Measurements from ENCODE around the gene DCT.

The DCT gene

DNA sequence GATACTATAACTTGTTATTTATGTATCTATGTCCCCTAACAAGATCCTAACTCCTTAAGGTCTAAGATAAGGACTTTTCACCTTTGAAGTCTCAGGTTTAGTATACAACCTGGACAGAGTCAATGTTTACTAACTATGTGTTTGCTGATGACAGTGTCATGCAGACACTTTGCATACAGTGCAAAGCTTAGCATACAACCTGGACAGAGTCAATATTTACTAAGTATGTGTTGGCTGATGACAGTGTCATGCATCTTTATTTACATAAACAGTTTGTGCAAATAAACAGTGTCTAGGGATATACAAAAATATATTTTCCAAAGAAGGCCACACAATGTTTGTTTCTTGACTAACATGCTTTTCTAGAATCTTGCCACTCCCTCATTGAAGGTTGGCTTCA is 34.7 kb downstream of the DCT start:
- no peak for DNase-seq

- DNase-seq: peak in 1 of 2 donors; percentile 56
Observed at GRCh38 chr13:94435604-94436226, 43.8 kb downstream of the DCT start.

GRCh38 chr13:94433055-94433961 is 46.2 kb downstream of the DCT start:
- DNase-seq: no peak

DNA sequence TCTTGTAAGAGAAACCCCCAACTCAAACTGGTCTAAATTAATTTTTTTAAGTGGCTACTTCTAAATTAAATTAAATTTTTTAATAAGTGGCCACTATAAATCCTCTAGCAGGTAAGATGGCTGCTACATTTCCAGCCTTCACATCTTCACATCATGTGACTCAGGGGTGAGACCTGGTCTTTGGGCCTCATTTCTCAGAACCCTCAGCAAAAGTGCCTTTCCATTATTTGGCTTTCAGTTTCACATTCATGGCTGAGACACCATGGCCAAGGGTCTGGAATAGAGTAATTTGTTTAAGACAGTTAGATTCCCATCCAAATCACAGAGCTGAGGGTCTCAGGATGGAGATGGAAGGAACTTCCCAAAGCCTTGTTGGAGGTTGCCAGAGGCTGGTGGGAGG is 47.5 kb downstream of the DCT start:
- no peak for DNase-seq

DNA sequence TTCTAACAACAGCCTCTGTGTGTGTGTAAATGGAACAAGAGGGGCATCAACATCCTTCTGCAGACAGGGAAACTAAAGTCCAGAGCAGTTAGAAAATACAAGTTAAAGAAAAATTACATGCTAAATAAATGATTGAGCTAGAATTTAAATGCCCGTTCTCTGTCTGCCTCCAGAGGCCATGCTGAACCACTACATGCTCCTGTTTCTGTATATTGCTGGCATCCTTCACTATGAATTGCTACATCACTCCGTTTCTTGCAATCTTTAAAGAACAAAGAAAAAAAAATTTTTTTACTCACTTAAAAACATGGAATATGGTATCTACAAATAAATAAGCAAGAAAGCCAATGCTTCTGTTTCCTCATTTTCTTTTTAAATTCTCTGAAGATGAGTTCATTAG is 47.9 kb downstream of the DCT start:
- DNase-seq: no peak

- no peak for DNase-seq
Observed at GRCh38 chr13:94427313-94427953, 52.0 kb downstream of the DCT start.

DNA sequence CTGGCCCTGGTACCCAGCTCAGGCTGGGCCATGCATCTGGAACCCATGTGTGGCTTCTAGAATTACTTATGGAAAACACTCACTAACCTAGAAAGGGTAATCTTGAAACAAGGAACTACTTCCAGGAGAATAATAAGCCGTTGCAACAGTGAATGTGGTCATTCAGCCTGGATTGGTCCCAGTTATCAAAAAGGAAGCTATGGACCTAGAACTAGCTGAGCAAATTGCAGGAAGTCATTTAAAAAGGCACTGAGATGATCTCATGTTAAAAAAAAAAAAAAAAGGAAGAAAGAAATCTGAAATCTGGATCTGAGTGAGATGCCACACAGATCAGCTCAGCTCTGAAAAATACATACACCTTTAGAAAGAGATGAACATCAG is 59.6 kb downstream of the DCT start:
- DNase-seq: no peak

DNA sequence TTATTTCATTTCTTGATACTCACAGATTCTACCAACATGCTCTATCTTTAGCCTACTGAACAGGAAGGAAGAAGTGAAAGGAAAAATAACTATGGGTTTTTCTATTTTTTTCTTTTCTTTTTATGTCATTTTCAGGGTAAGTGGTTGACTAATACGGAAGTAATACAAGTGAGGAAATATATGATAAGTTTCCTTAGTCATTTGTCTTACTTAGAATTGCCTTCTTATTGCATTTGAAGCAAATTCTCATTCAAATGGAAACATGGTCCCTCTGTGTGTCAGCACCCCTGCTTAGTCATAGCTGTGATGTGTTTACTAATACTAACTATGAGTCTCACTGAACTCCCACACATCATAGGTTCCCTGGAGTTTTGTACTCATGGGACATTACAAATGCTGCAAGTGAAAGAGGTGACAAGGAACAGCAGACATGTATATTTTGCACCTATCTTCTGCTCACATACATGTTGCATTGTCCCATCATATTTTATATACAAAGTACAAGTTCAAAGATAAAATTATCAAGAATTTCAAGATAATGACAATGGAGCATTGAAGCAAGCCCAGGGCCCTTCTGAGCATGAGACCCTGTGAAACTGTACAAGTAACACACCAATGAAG is 60.1 kb downstream of the DCT start:
- DNase-seq: no peak

DNA sequence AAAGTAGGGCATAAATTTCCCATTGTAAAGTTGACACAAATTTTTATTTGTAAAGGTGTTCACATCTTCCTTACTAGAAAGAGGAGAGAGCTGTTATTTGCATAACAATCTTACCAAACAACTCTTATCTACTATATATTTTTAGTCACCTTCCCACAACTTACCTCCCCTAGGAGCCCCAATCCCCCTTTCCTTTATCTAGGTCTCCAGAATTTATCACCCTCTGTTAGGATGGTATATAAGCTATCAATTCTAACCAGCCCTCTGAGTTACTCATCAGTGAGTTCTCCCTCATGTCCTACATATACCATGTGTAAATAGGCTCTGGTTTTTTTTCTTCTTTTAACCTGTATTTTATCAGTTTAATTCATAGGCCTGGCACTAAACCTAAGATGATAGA is 62.2 kb downstream of the DCT start:
- DNase-seq: no peak

- no peak for DNase-seq
Observed at GRCh38 chr13:94416454-94417080, 62.9 kb downstream of the DCT start.

DNA sequence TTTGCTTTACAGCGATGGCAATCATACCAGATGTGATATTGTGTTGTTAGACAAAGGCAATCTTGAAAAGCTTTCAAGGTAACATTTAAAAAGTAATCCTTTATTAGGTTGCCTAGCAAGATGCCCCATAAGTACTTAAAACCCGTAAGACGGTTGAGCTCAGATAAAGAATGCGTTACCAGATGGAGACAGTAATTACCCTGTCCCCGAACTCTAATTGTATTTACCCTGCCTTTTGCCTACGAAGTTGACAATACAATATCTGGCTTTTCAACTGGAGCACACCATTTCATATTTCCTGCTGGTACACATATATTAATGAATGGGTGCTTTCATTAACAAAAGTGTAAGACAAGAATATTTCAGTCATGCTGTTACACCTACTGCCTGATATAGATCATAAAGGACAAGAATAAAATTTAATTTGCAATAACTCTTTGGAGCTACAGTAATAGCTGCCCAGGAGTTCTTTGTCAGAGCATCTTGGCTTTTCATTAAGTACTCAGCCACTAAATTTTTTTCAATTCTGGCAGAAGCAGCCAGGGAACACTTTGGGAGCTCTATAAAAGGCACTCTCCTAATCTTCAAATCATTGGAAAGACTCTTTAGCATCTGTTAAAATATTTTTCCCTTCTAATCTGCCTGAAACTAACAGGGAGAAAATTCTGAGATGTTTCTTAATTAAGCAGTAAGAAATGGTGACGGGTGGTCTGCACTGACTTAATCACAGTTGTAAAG is 63.8 kb downstream of the DCT start:
- DNase-seq: no peak

DNA sequence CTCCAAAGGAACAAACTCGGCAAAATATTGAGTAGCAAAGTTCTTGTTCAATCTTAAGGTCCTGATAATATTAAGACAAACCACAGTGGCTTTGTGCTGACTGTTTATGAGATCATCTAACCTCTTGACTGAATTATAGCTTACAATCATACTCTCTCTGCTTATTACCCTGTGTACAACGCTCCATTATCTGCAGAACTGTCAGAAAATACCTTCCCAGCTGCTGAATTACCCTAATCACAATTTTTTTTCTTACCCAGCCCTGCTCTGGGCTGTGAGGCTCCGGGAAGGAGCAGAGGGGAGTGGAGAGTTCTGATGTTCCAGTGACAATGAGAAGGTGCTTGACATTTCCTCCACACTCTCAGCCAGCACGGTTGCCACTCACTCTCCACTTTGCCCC is 64.8 kb downstream of the DCT start:
- no peak for DNase-seq

DNA sequence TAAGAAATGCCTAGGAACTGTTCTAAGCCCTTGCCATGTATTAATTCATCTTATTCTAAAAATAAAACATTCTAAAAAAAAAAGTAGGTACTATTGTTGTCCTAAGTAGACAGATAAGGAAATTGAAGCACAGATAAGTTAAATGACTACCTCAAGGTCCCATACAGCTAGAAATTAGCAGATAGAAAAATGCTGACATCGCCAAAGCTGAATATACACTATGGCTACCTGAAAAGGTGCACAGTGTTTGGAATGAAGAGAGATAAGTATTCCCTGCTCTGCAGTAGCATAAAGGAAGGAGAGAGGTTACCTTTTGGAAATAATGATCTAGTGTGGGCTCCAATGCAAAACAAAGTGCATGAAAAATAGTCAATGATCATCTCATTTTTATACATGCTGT is 65.3 kb downstream of the DCT start:
- no peak for DNase-seq

- no peak for DNase-seq
Observed at GRCh38 chr13:94413598-94413944, 65.9 kb downstream of the DCT start.

- DNase-seq: no peak
Observed at GRCh38 chr13:94412870-94413597, 66.4 kb downstream of the DCT start.

DNA sequence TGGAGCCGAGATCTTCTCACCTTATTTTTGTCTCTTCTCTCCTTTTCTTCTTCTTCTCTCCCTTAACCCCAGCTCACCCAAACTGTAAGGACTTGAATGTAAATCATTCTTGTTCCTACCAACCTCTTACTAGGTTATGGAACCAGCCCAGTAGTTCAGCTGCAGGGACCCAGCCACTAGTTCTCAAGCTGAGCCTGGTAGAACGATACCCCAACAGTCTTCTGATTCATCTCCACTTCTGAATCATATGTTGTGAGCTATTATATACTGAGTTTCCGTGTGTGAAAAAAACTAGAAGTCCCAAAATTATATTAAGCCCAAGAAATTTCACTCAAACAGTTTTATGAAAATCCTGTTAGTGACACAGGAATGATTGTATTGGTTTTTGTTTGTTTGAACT is 67.7 kb downstream of the DCT start:
- DNase-seq: no peak

GRCh38 chr13:94408314-94409036 is 71.0 kb downstream of the DCT start:
- no peak for DNase-seq

GRCh38 chr13:94400874-94401273 is 78.6 kb downstream of the DCT start:
- DNase-seq: no peak

- no peak for DNase-seq
Observed at GRCh38 chr13:94399812-94400211, 79.7 kb downstream of the DCT start.

DNA sequence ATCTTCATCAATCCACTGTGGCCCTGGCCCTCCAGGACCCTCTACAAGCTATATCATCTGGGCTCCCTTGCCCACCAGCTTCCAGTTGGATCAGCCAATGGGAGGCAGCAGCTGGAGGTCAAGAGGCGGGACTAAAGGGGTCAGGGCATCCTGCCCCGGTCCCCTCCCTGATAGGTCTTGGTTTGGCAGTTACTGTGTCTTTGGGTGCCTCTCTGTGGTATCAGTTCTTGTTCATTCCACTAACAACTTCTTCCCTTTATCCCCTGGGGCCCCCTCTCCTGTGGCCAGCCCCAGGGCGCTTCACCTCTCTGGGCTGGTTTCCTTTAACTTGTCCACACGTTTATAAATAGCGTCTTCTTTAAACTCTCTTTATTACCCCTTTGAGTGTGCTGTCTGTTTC is 83.6 kb downstream of the DCT start:
- no peak for DNase-seq

GRCh38 chr13:94394723-94395122 is 84.8 kb downstream of the DCT start:
- no peak for DNase-seq
